Measurements from ENCODE around the gene NFAT5.

The NFAT5 gene

GRCh38 chr16:69707920-69708683 lies 142.3 kb downstream of the NFAT5 start:
- H2AFZ ChIP-seq (ENCODE audit: low read depth, low read length): no peak overlapping the region
- no peaks in the 10 kb centered on the region for H3K4me1 ChIP-seq (ENCODE audit: low read length)
- H3K9ac ChIP-seq (ENCODE audit: low read length): no peak overlapping the region
- H4K20me1 ChIP-seq (ENCODE audit: insufficient read depth, low read length): no peaks in the 10 kb centered on the region
- H3K27ac ChIP-seq (ENCODE audit: low read length): no peak overlapping the region
- H3K27me3 ChIP-seq (ENCODE audit: low read depth, low read length): no peaks in the 10 kb centered on the region
- H3K4me3 ChIP-seq (ENCODE audit: low read length): no peak overlapping the region
- TF ChIP-seq EZH2phosphoT487 (IDR thresholded peaks at IDR 0.05; ENCODE audit: low read depth): no peak
- TF ChIP-seq CTCF (IDR thresholded peaks at IDR 0.05; ENCODE audit: low read depth, low read length): no peak
- H3K4me2 ChIP-seq (ENCODE audit: low read length): no peak overlapping the region
- no peaks in the 10 kb centered on the region for H3K79me2 ChIP-seq (ENCODE audit: low read length)
- H3K36me3 ChIP-seq (replicated peaks; ENCODE audit: low read depth, low read length): peaks cover 27% of the 10 kb centered on the region
- no peaks in the 10 kb centered on the region for H3K9me3 ChIP-seq (ENCODE audit: insufficient read depth, low read length)

GRCh38 chr16:69709456-69710084 lies 143.8 kb downstream of the NFAT5 start:
- Histone ChIP-seq H3K27ac (ENCODE audit: low read length) (no peak overlapping the region), H3K4me2 (ENCODE audit: low read length) (no peak overlapping the region), H3K4me1 (ENCODE audit: low read length) (no peaks in the 10 kb centered on the region), H3K27me3 (ENCODE audit: low read depth, low read length) (no peaks in the 10 kb centered on the region), H3K9me3 (ENCODE audit: insufficient read depth, low read length) (no peaks in the 10 kb centered on the region), H3K4me3 (ENCODE audit: low read length) (no peak overlapping the region), H3K79me2 (ENCODE audit: low read length) (no peaks in the 10 kb centered on the region), H2AFZ (ENCODE audit: low read depth, low read length) (no peak overlapping the region), H4K20me1 (ENCODE audit: insufficient read depth, low read length) (no peaks in the 10 kb centered on the region), H3K36me3 (replicated peaks; ENCODE audit: low read depth, low read length) (peaks cover 26% of the 10 kb centered on the region), H3K9ac (ENCODE audit: low read length) (no peak overlapping the region)
- TF ChIP-seq CTCF (IDR thresholded peaks at IDR 0.05; ENCODE audit: low read depth, low read length) (peak; percentile 80), EZH2phosphoT487 (IDR thresholded peaks at IDR 0.05; ENCODE audit: low read depth) (no peak)

- Histone ChIP-seq H3K27me3 (ENCODE audit: low read depth, low read length) (no peaks in the 10 kb centered on the region), H3K27ac (ENCODE audit: low read length) (no peak overlapping the region), H3K79me2 (ENCODE audit: low read length) (no peaks in the 10 kb centered on the region), H4K20me1 (ENCODE audit: insufficient read depth, low read length) (no peaks in the 10 kb centered on the region), H3K4me2 (ENCODE audit: low read length) (no peak overlapping the region), H3K4me3 (ENCODE audit: low read length) (no peak overlapping the region), H3K9me3 (ENCODE audit: insufficient read depth, low read length) (no peaks in the 10 kb centered on the region), H2AFZ (ENCODE audit: low read depth, low read length) (no peak overlapping the region), H3K4me1 (ENCODE audit: low read length) (no peaks in the 10 kb centered on the region), H3K9ac (ENCODE audit: low read length) (no peak overlapping the region), H3K36me3 (replicated peaks; ENCODE audit: low read depth, low read length) (peaks cover 27% of the 10 kb centered on the region)
- no peak for TF ChIP-seq EZH2phosphoT487 (IDR thresholded peaks at IDR 0.05; ENCODE audit: low read depth)
- no peak for TF ChIP-seq CTCF (IDR thresholded peaks at IDR 0.05; ENCODE audit: low read depth, low read length)
These were observed 145.5 kb downstream of the NFAT5 start for GRCh38 chr16:69711115-69711740.

GRCh38 chr16:69712277-69712676 lies 146.5 kb downstream of the NFAT5 start:
- Histone ChIP-seq H3K9ac (ENCODE audit: low read length) (no peak overlapping the region), H3K4me1 (ENCODE audit: low read length) (no peaks in the 10 kb centered on the region), H3K4me3 (ENCODE audit: low read length) (no peak overlapping the region), H3K36me3 (replicated peaks; ENCODE audit: low read depth, low read length) (peaks cover 30% of the 10 kb centered on the region), H3K4me2 (ENCODE audit: low read length) (no peak overlapping the region), H2AFZ (ENCODE audit: low read depth, low read length) (no peak overlapping the region), H3K9me3 (ENCODE audit: insufficient read depth, low read length) (no peaks in the 10 kb centered on the region), H4K20me1 (ENCODE audit: insufficient read depth, low read length) (no peaks in the 10 kb centered on the region), H3K79me2 (ENCODE audit: low read length) (no peaks in the 10 kb centered on the region), H3K27ac (ENCODE audit: low read length) (no peak overlapping the region), H3K27me3 (ENCODE audit: low read depth, low read length) (no peaks in the 10 kb centered on the region)
- TF ChIP-seq EZH2phosphoT487 (IDR thresholded peaks at IDR 0.05; ENCODE audit: low read depth) (no peak), CTCF (IDR thresholded peaks at IDR 0.05; ENCODE audit: low read depth, low read length) (no peak)
